Sigmoid colon (tissue), 7 donors: ENCODE results near the gene SYNDIG1. TPM values are rescaled to one million over a fixed set of nuclear protein-coding genes. Genes with fewer than 3 reads are reported as not detected.
A peak's percentile ranks its signal among the peaks of the same experiment; 100 is the strongest.

Experiments
- DNase-seq: peaks from one replicate; pipeline ENCODE4 v3.0.0-alpha.2; 2019
- H3K27ac ChIP-seq, 4 donors: fragments of 200-600 bp; sonication (generic); one replicate each; pipeline ENCODE4 v1.5.1; 2016 to 2019; ENCODE audit warnings: mild to moderate bottlenecking in 1 of 4
- H3K27me3 ChIP-seq, 3 donors: fragments of 200-600 bp; sonication (generic); one replicate each; pipeline ENCODE4 v1.5.1; 2019; ENCODE audit warnings: mild to moderate bottlenecking in 1 of 3
- H3K36me3 ChIP-seq, 4 donors: fragments of 200-600 bp; sonication (generic); one replicate each; pipeline ENCODE4 v1.5.1; 2016 to 2019
- H3K4me1 ChIP-seq, 4 donors: fragments of 200-600 bp; sonication (generic); one replicate each; pipeline ENCODE4 v1.5.1; 2017 to 2019
- H3K4me3 ChIP-seq, 4 donors: fragments of 200-600 bp; sonication (generic); one replicate each; pipeline ENCODE4 v1.5.1; 2017 to 2019; ENCODE audit warnings: mild to moderate bottlenecking in 2 of 4, moderate library complexity in 1 of 4
- H3K9me3 ChIP-seq, 4 donors: fragments of 200-600 bp in 3 of 4; sonication (generic) in 3 of 4; one replicate each; pipeline versions ENCODE4 v1.5.1 to v1.6.1; 2013 to 2019
- CTCF ChIP-seq, 4 experiments: fragments of 450-650 bp in 3 of 4; fragments of 200-600 bp in 1 of 4; IDR thresholded peaks; one replicate each; pipeline ENCODE4 v1.5.1; 2016 to 2019; ENCODE audit warnings: antibody characterized with exemption in 4 of 4, mild to moderate bottlenecking in 3 of 4, moderate library complexity in 2 of 4
- EP300 ChIP-seq, 4 donors: sonication (generic); formaldehyde crosslinking; IDR thresholded peaks; one replicate each; pipeline ENCODE4 v1.6.1; 2017; ENCODE audit warnings: antibody characterized with exemption in 4 of 4
- POLR2A ChIP-seq, 2 donors: fragments of 450-650 bp; IDR thresholded peaks; one replicate each; pipeline ENCODE4 v1.6.1; 2016; ENCODE audit warnings: antibody characterized with exemption in 2 of 2, mild to moderate bottlenecking in 2 of 2, moderate library complexity in 2 of 2
- POLR2AphosphoS5 ChIP-seq, 4 donors: sonication (generic); formaldehyde crosslinking; IDR thresholded peaks; one replicate each; pipeline ENCODE4 v1.6.1; 2017; ENCODE audit warnings: antibody characterized with exemption in 4 of 4
- WGBS, 2 donors: extraction: QIAGEN DNeasy Blood & Tissue Kit; methylation state at CpG; one replicate each; pipeline ENCODE4 v1.1.7; 2013; 5-methylcytosine and 5-hydroxymethylcytosine counted together
- intact Hi-C: fragments of 100-400 bp; cut with DNase I; formaldehyde crosslinking; loops from one replicate; pipeline ENCODE4 v1.15.1; 2023
- polyA plus RNA-seq, 3 donors: library from polyadenylated mRNA; stranded (reverse); fragments of 200-250 nt; gene quantifications; one replicate each; pipeline ENCODE4 v1.2.3, GENCODE V29; 2013
- total RNA-seq, 4 donors: library from RNA; depleted of rRNA; stranded (reverse); fragments of >200 nt; gene quantifications; one replicate each; pipeline ENCODE4 v1.1.0, GENCODE V29; 2016
- donor health status: healthy with polysubstance abuse.
- donor health status: Bipolar disorder and iron deficiency.
- donor health status: healthy.

SYNDIG1 gene
- total and polyA plus RNA-seq, 7 donors: 0.16 to 0.69 (median 0.36) TPM; not detected in 2

- DNase-seq: peak; percentile 40
- WGBS, 2 donors: 69 to 82% methylated on average over 6 of the region's 6 CpGs
- H3K4me3 ChIP-seq: no peak overlapping the region
- H3K27ac ChIP-seq: no peak overlapping the region
- H3K9me3 ChIP-seq: no peaks in the 10 kb centered on the region
- H3K27me3 ChIP-seq: no peaks in the 10 kb centered on the region
- no peaks in the 10 kb centered on the region for H3K36me3 ChIP-seq
- intact Hi-C loops: no loop called here
- no peaks in the 10 kb centered on the region for H3K4me1 ChIP-seq
- TF ChIP-seq POLR2A (IDR thresholded peaks at IDR 0.05): no peak
- TF ChIP-seq EP300 (IDR thresholded peaks at IDR 0.05): no peak
- TF ChIP-seq POLR2AphosphoS5 (IDR thresholded peaks at IDR 0.05): no peak
- TF ChIP-seq CTCF (IDR thresholded peaks at IDR 0.05): no peak
These were observed 230.9 kb downstream of the SYNDIG1 start for GRCh38 chr20:24700166-24700860.

GRCh38 chr20:24701027-24701426 lies 231.6 kb downstream of the SYNDIG1 start:
- H3K4me3 ChIP-seq: no peak overlapping the region
- H3K36me3 ChIP-seq: no peaks in the 10 kb centered on the region
- DNase-seq: no peak

GRCh38 chr20:24701668-24702067 lies 232.2 kb downstream of the SYNDIG1 start:
- TF ChIP-seq POLR2AphosphoS5 (IDR thresholded peaks at IDR 0.05): no peak
- TF ChIP-seq CTCF (IDR thresholded peaks at IDR 0.05): no peak
- no peak for TF ChIP-seq EP300 (IDR thresholded peaks at IDR 0.05)
- TF ChIP-seq POLR2A (IDR thresholded peaks at IDR 0.05): no peak

More at GRCh38 chr20:24701027-24701426, 231.6 kb downstream of the SYNDIG1 start:
- intact Hi-C loops: no loop called here
- 84 to 85% methylated on average over 6 of the region's 6 CpGs for WGBS, 2 donors
- no peak for TF ChIP-seq POLR2A (IDR thresholded peaks at IDR 0.05)
- TF ChIP-seq EP300 (IDR thresholded peaks at IDR 0.05): no peak
- no peak for TF ChIP-seq POLR2AphosphoS5 (IDR thresholded peaks at IDR 0.05)
- TF ChIP-seq CTCF (IDR thresholded peaks at IDR 0.05): no peak
- Histone ChIP-seq H3K9me3 (no peaks in the 10 kb centered on the region), H3K27ac (no peak overlapping the region), H3K4me1 (no peaks in the 10 kb centered on the region), H3K27me3 (no peaks in the 10 kb centered on the region)

GRCh38 chr20:24702501-24703283 lies 233.3 kb downstream of the SYNDIG1 start:
- intact Hi-C loops: no loop called here
- no peak overlapping the region for H3K4me3 ChIP-seq
- WGBS, 2 donors: 67 to 83% methylated on average over 16 of the region's 16 CpGs
- H3K4me1 ChIP-seq: no peaks in the 10 kb centered on the region
- no peak for TF ChIP-seq CTCF (IDR thresholded peaks at IDR 0.05)
- no peak for TF ChIP-seq POLR2AphosphoS5 (IDR thresholded peaks at IDR 0.05)
- no peak for TF ChIP-seq POLR2A (IDR thresholded peaks at IDR 0.05)
- no peak for TF ChIP-seq EP300 (IDR thresholded peaks at IDR 0.05)
- H3K36me3 ChIP-seq: no peaks in the 10 kb centered on the region
- H3K27me3 ChIP-seq: no peaks in the 10 kb centered on the region
- no peak overlapping the region for H3K27ac ChIP-seq
- H3K9me3 ChIP-seq: no peaks in the 10 kb centered on the region
- DNase-seq: no peak

More at GRCh38 chr20:24701668-24702067, 232.2 kb downstream of the SYNDIG1 start:
- H3K4me3 ChIP-seq: no peak overlapping the region
- no peaks in the 10 kb centered on the region for H3K27me3 ChIP-seq
- H3K27ac ChIP-seq: no peak overlapping the region
- no peaks in the 10 kb centered on the region for H3K36me3 ChIP-seq
- H3K9me3 ChIP-seq: no peaks in the 10 kb centered on the region
- H3K4me1 ChIP-seq: no peaks in the 10 kb centered on the region
- WGBS, 2 donors: 61 to 82% methylated on average over 6 of the region's 6 CpGs
- intact Hi-C loops: no loop called here
- no peak for DNase-seq
